RWPE2 (cell line): Measurements from ENCODE around the gene ZNHIT1.

ENCODE experiments used
- ATAC-seq: fragments of 200-7000 bp; cut with Tn5 transposase; 3 replicates; pipeline ENCODE4 v1.9.1; 2021; ENCODE audit warnings: low read depth
- DNase-seq: peaks from one replicate; pipeline ENCODE4 v3.0.0-alpha.2; 2020; ENCODE audit warnings: low spot score
- H3K27ac ChIP-seq: fragments of 450-650 bp; 2 replicates; pipeline ENCODE4 v1.5.1; 2017; ENCODE audit warnings: mild to moderate bottlenecking; ENCODE audit not compliant: poor library complexity, severe bottlenecking
- H3K27me3 ChIP-seq: fragments of 250-450 bp; sonication (Bioruptor Pico); 2 replicates; pipeline ENCODE4 v1.5.1; 2021; ENCODE audit warnings: mild to moderate bottlenecking, moderate library complexity; ENCODE audit not compliant: insufficient read depth, poor library complexity, severe bottlenecking
- H3K36me3 ChIP-seq: fragments of 250-450 bp; sonication (Bioruptor Pico); 2 replicates; pipeline ENCODE4 v1.5.1; 2020; ENCODE audit warnings: low read depth, mild to moderate bottlenecking, moderate library complexity
- H3K4me1 ChIP-seq: fragments of 250-450 bp; sonication (Bioruptor Pico); 2 replicates; pipeline ENCODE4 v1.5.1; 2021; ENCODE audit warnings: mild to moderate bottlenecking, moderate library complexity; ENCODE audit not compliant: insufficient read depth, poor library complexity, severe bottlenecking
- H3K4me3 ChIP-seq: fragments of 250-450 bp; sonication (Bioruptor Pico); 2 replicates; pipeline ENCODE4 v1.5.1; 2021; ENCODE audit warnings: mild to moderate bottlenecking, moderate library complexity; ENCODE audit not compliant: severe bottlenecking
- H3K9me3 ChIP-seq: fragments of 250-450 bp; sonication (Bioruptor Pico); 2 replicates; pipeline ENCODE4 v1.5.1; 2021; ENCODE audit warnings: mild to moderate bottlenecking, moderate library complexity; ENCODE audit not compliant: severe bottlenecking
- CTCF ChIP-seq: fragments of 450-650 bp; IDR thresholded peaks from one replicate; pipeline ENCODE4 v1.5.1; 2017; ENCODE audit warnings: mild to moderate bottlenecking, moderate library complexity; ENCODE audit not compliant: poor library complexity, severe bottlenecking

Gene ZNHIT1

GRCh38 chr7:101210143-101210542 lies 7.8 kb upstream of the ZNHIT1 start:
- Histone ChIP-seq H3K4me1 (no peaks in the 10 kb centered on the region), H3K9me3 (no peaks in the 10 kb centered on the region), H3K27ac (no peak overlapping the region), H3K4me3 (no peak overlapping the region), H3K27me3 (no peaks in the 10 kb centered on the region), H3K36me3 (peaks cover 43% of the 10 kb centered on the region)
- ATAC-seq (no peak), DNase-seq (no peak)
- no peak for TF ChIP-seq CTCF

GRCh38 chr7:101211501-101211900 lies 6.5 kb upstream of the ZNHIT1 start:
- no peak for DNase-seq
- Histone ChIP-seq H3K4me1 (no peaks in the 10 kb centered on the region), H3K27ac (no peak overlapping the region), H3K4me3 (no peak overlapping the region), H3K9me3 (no peaks in the 10 kb centered on the region), H3K36me3 (peaks cover 53% of the 10 kb centered on the region), H3K27me3 (no peaks in the 10 kb centered on the region)
- ATAC-seq, result no peak
- no peak for TF ChIP-seq CTCF

GRCh38 chr7:101212014-101212413 lies 6.0 kb upstream of the ZNHIT1 start:
- ATAC-seq, result no peak
- Histone ChIP-seq H3K36me3 (peaks cover 53% of the 10 kb centered on the region), H3K27ac (no peak overlapping the region), H3K9me3 (no peaks in the 10 kb centered on the region), H3K27me3 (no peaks in the 10 kb centered on the region), H3K4me1 (no peaks in the 10 kb centered on the region), H3K4me3 (no peak overlapping the region)
- no peak for DNase-seq
- TF ChIP-seq CTCF, result no peak

GRCh38 chr7:101216001-101216859 lies 1.7 kb upstream of the ZNHIT1 start:
- peak overlapping the region; percentile 79 for H3K27ac ChIP-seq
- peak overlapping the region; percentile 50 for H3K4me3 ChIP-seq
- H3K36me3 ChIP-seq, result peaks cover 32% of the 10 kb centered on the region
- no peaks in the 10 kb centered on the region for H3K27me3 ChIP-seq
- H3K4me1 ChIP-seq, result no peaks in the 10 kb centered on the region
- no peak for ATAC-seq
- no peak for DNase-seq
- no peaks in the 10 kb centered on the region for H3K9me3 ChIP-seq
- TF ChIP-seq CTCF, result no peak

- DNase-seq (no peak), ATAC-seq (peak; percentile 5)
- Histone ChIP-seq H3K27me3 (no peaks in the 10 kb centered on the region), H3K4me3 (peak overlapping the region; percentile 50), H3K27ac (peak overlapping the region; percentile 79), H3K36me3 (peaks cover 28% of the 10 kb centered on the region), H3K9me3 (no peaks in the 10 kb centered on the region), H3K4me1 (no peaks in the 10 kb centered on the region)
- TF ChIP-seq CTCF, result no peak
Observed at GRCh38 chr7:101216860-101217387, 1.0 kb upstream of the ZNHIT1 start.
